IPS DF 19.7 (cell line): ENCODE results near the gene ZDHHC16.
"Not testable (repeated sequence)": the region's sequence is repeated elsewhere in the genome, so short reads cannot be mapped to it uniquely, and the experiment has no call there.

ENCODE experiments used
- DNase-seq: peaks from one replicate; pipeline ENCODE4 v3.0.0-alpha.2; 2013; ENCODE audit warnings: low read depth, low spot score

The ZDHHC16 gene

GRCh38 chr10:97479410-97479809 is 33.4 kb downstream of the ZDHHC16 start:
- DNase-seq: not testable (repeated sequence)

DNA sequence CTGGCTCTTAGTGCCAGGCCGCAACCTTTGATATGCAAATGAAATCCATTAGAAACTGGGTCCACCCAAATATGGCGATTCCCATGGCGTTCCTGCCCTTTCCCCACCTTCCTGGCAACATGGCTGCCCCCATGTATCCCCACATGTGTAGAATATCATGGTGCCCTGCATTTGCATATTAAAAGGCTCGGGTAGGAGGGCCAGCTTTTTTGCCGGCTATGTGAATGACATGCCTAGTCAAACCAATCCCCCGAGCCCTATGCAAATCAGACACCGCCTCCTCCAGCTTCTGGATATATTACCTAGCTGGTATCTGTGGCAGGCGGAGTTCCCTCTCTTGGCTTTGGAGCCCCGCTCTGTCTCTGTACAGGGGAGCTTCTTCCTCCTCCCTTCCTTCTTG is 34.0 kb downstream of the ZDHHC16 start:
- peak; percentile 97 for DNase-seq

GRCh38 chr10:97481071-97481470 is 35.1 kb downstream of the ZDHHC16 start:
- no peak for DNase-seq

- DNase-seq: no peak
These were observed 36.4 kb downstream of the ZDHHC16 start for GRCh38 chr10:97482381-97482780.

DNA sequence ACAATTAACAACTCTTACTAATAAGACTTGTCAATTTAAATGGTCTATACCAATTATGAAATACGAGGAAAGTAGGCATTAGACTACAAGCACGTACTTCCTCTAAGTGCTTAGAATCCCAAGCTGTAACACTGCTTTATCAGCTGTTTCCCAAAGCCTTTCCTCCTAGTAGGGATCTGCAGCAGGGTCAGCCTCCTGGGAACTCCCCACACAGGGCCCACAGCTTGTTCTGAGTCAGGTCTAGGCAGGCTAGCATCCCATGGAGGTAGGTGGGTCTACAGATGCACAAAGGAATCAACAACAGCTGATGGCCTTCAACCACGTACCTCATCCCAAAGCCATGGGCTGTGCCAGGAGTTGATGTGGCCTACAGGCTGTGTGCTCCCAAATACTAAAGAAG is 37.5 kb downstream of the ZDHHC16 start:
- DNase-seq: no peak

- DNase-seq: no peak
These were observed 37.9 kb downstream of the ZDHHC16 start for GRCh38 chr10:97483921-97484320.

DNA sequence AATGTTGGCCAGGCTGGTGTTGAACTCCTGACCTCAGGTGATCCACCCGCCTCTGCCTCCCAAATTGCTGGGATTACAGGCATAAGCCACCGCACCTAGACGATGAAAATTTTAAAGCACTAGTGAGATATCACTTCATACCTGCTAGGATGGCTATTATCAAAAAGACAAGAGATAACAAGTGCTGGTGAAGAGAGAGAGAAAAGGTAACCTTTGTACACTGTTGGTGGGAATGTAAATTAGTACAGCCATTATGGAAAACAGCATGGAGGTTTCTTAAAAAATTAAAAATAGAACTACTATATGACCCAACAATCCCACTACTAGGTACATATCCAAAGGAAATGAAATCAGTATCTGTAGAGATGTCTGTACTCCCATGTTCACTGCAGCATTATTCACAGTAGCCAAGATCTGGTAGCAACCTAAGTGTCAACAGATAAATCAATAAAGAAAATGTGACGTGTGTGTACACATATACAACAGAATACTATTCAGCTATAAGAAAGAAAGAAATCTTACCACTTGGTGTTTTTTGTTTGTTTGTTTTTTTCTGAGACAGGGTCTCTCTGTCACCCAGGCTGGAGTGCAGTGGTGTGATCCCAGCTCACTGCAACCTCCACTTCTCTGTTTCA is 39.8 kb downstream of the ZDHHC16 start:
- DNase-seq: no peak

DNA sequence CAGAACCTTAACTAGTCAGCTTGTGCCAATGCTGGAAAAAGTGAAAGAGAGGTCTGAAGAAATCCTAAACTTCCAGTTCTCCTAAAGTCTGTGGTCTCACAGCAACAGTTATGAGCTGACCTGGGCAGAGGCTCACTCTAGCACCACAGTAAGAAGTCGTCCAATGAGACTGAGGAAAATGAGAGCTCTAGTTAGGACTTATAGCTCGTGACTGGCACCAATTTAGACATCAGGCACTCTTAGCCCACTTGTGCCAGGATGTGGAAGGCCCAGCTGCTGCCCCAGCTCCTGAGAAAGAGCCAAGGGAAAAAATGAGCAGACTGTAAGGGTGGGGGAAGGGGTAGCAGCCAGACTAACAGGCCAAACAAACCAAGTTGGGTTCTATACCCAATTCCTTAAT is 44.6 kb downstream of the ZDHHC16 start:
- no peak for DNase-seq

- no peak for DNase-seq
These were observed 48.2 kb downstream of the ZDHHC16 start for GRCh38 chr10:97494151-97494550.

GRCh38 chr10:97494863-97495506 is 49.0 kb downstream of the ZDHHC16 start:
- no peak for DNase-seq

GRCh38 chr10:97497572-97498075 is 51.6 kb downstream of the ZDHHC16 start:
- DNase-seq: no peak

GRCh38 chr10:97498076-97498840 is 52.3 kb downstream of the ZDHHC16 start, which contains the start of gene MMS19:
Gene MMS19, minus strand, starts transcription at chr10:97498422. Its CDS starts 38 bp downstream, at chr10:97498384.
- DNase-seq: no peak

DNA sequence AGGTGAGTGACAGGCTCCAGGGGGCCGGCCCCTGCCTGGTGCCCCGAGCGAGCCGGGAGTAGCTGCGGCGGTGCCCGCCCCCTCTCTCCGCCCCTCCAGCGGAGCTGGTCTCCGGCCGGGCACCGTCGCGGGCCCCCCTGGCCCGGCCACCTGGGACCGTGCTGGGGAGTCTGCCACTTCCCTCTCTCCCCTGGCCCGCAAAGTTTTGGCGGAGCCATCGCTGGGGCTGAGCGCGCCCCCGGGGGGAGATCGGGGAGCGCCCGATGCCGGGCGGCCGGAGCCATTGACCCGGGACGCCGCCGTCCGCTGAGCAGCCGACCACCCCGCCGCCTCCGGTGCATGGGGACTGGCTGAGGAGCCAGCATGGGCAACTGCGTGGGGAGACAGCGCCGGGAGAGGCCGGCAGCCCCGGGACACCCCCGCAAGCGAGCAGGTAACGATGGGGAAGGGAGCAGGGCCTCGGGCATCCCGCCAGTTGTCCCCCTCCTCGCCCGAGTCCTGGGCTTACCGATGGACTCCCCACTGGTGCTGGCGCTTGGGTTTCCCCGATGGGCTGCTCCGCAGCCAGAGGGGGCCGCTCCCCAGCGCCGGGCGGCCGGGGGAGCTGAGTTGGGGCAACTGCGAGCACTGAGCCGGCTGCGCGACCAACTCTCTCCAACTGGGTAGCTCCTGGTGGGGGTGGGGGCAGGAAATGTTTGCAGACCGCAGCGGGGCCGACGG is 53.0 kb downstream of the ZDHHC16 start, which contains the start of gene UBTD1:
Gene UBTD1 (plus strand): TSS at position 84 of the 720 bp plus-strand sequence. CDS start 280 bp downstream, at position 364.
- no peak for DNase-seq

DNA sequence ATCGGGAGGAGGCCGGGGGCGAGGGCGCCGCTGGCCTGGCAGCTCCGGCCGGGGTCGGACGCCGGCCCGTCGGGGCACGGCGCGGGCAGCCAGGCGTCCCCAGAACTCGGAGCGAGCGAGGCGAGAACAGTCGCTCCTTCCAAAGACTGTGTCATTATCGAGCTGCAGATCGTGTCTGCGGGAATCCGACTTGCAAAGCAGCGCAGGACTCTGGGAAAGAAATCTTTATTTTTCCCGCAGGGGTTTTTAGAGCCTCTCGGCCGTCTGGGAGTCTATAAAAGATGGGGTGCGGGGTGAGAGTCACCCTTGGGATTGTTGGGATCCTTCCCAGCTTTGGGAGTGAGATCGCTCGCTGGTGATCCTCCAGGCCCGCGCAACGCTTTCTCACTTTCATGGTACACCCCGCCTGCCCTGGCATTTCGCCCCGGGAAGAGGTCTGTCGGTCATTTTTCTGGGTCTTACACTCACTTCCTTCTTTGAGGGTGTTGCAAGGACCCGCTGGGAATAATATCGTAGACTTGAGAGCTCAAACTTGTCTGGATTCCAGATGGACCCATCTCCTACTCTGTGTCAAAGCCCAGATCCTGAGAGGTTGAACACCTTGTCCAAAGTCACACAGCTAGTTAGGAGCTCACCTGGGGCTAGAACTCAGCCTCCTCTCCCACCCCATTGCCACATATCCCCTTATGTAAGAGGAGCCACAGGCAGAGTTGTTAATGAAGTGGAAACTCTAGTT is 53.8 kb downstream of the ZDHHC16 start:
- no peak for DNase-seq

DNA sequence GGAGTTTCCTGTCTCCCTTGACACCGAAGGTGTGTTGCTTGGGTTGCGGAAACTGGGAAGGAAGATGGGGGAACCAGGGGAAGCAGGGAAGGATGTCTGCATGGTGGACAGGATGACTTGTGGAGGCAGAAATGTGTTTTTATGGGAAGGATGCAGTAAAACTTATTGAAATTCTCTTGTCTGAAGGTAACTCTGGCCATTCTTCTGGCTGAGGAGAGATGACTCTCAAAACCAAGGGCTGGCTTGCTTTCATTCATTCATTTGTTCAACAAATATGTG is 54.3 kb downstream of the ZDHHC16 start:
- DNase-seq: no peak

DNA sequence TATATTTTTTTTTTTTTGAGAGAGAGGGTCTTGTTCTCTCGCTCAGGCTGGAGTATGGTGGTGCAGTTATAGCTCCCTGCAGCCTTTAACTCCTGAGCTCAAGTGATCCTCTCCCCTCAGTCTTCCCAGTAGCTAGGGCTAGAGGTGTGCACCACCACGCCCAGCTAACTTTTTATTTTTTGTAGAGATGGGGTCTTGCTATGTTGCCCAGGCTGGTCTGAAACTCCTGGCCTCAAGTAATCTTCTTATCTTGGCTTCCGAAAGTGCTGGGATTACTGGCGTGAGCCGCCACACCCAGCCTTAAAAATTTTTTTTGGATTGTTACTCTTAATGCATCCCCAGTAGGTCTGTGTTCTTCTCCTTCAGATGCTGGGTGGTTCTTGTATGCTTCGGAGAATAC is 56.9 kb downstream of the ZDHHC16 start:
- no peak for DNase-seq

GRCh38 chr10:97503406-97503805 is 57.4 kb downstream of the ZDHHC16 start:
- DNase-seq: no peak

DNA sequence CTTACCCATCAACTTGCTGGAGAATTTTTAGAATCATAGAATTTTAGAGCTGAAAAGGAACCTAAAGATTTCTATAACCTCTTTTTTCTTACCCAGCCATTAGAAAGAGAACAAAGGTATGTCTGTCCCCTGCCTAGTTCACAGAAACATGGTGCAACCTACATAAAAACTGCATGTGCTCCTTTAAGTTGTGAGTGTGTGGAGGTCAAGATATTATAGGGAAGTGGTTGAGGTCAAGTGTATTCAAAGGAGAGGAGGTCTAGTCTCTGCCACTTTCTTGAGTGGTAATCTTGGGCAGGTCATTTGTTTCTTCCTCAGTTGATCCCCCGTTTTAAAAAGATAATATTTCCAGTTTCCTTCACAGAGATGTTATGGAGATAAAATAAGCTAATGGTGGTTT is 59.2 kb downstream of the ZDHHC16 start:
- no peak for DNase-seq

DNA sequence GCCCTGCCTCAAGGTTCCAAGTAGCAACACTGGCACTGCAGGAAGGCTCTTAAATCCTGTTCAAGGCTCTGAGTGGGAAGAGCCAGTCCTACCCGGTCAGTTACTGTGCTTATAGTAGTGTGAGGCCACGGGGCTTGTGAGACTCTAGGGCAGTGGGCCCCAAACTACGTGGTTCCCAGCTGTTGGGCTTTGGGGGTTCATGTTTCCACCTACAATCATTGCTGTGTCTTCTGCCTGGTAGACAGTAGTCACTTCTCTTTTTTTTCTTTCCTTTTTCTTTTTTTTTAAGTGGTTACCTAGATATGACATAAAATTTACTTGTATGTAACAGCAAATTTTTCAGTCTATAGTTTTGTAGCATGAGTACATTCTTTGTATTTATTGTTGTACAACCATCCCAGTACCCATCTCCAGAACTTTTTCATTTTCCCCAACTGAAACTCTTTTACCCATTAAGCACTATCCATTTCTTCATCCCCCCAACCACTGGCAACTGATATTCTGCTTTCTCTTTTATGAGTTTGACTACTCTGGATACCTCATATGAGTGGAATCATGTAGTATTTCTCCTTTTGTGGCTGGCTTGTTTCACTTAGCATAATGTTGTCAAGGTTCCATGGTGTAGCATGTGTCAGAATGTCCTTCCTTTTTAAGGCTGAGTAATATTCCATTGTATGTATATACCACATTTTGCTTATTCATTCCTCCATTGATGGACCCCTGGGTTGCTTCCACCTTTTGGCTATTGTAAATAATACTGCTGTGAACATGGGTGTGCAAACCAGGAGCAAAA is 60.4 kb downstream of the ZDHHC16 start:
- DNase-seq: no peak
